ENCODE measurements around the gene PLSCR3. TPM values are rescaled to one million over a fixed set of nuclear protein-coding genes. Genes with fewer than 3 reads are reported as not detected.

Gene PLSCR3
- total and polyA plus RNA-seq, 2 experiments from 2014 or later = 30.0 to 34.3 TPM

GRCh38 chr17:7355573-7355972 is 38.8 kb downstream of the PLSCR3 start (continued):
- TF ChIP-seq ZNF462 (CRISPR knock-in tag; IDR thresholded peaks at IDR 0.05) = no peak
- TF ChIP-seq EZH2phosphoT487 (IDR thresholded peaks at IDR 0.05; ENCODE audit: unreplicated experiment) = no peak
- no peak for TF ChIP-seq EZH2 (IDR thresholded peaks at IDR 0.05; ENCODE audit: low read depth, unreplicated experiment)
- TF ChIP-seq STAT1 (IDR thresholded peaks at IDR 0.05; ENCODE audit: unreplicated experiment) = no peak
- no peak for TF ChIP-seq NANOG (IDR thresholded peaks at IDR 0.05; ENCODE audit: borderline replicate concordance)
- no peak for TF ChIP-seq ETS1 (IDR thresholded peaks at IDR 0.05)

GRCh38 chr17:7355053-7355452 is 39.3 kb downstream of the PLSCR3 start, which contains the start of gene TMEM95:
TMEM95 (plus strand) TSS chr17:7355156; CDS start chr17:7355205, 49 bp downstream.
- Mint-ChIP-seq H3K27ac (no peak within 1 kb of the TSS), H3K27me3 (ENCODE audit: insufficient read depth, low read depth, poor library complexity) (peaks cover 36% of the 10 kb centered on the region), H3K36me3 (ENCODE audit: low read depth) (peaks cover 4% of the 10 kb centered on the region; the same call in 1 of the 3 replicates), H3K9me3 (no peaks in the 10 kb centered on the region), H3K4me1 (peaks cover 21% of the 10 kb centered on the region), H3K4me3 (no peak within 1 kb of the TSS; the same call in 2 of the 3 replicates)
- Histone ChIP-seq H2AFZ (no peak within 1 kb of the TSS), H3K9me2 (ENCODE audit: insufficient read depth) (no peaks in the 10 kb centered on the region), H4K20me1 (replicated peaks; ENCODE audit: insufficient read depth) (no peaks in the 10 kb centered on the region; the same call in 1 of the 2 replicates), H3K27me3 (ENCODE audit: insufficient read depth) (no peaks in the 10 kb centered on the region), H3K4me3 (no peak within 1 kb of the TSS), H3K27ac (ENCODE audit: low read depth) (no peak within 1 kb of the TSS), H3K4me2 (no peak within 1 kb of the TSS), H3F3A (replicated peaks; ENCODE audit: low read depth) (peaks cover 9% of the 10 kb centered on the region), H3K79me2 (replicated peaks; ENCODE audit: insufficient read depth) (no peaks in the 10 kb centered on the region), H3K36me3 (ENCODE audit: insufficient read depth) (no peaks in the 10 kb centered on the region), H3K4me1 (ENCODE audit: insufficient read depth) (peaks cover 18% of the 10 kb centered on the region)
- ATAC-seq = no peak
- no peak for DNase-seq (ENCODE audit: low spot score)
- TF ChIP-seq CREB1 (CRISPR knock-in tag; IDR thresholded peaks at IDR 0.05; ENCODE audit: low read depth) (no peak), ZNF462 (CRISPR knock-in tag; IDR thresholded peaks at IDR 0.05) (no peak)

Measured in GM23338 (cell line).